ENCODE results near the gene ABHD4. TPM values are rescaled to one million over a fixed set of nuclear protein-coding genes. Genes with fewer than 3 reads are reported as not detected.

ABHD4 gene
- total RNA-seq (2022; extraction: Qiagen RNA extraction): 52.7 to 59.0 TPM (median 53.8 TPM) in 5 replicates

GRCh38 chr14:22598099-22598895 is at the start of gene ABHD4:
TSS of gene ABHD4 (plus strand) at chr14:22598300. CDS start at chr14:22598307, 7 bp downstream.

GRCh38 chr14:22589096-22589839 is 8.8 kb upstream of the ABHD4 start, which contains the start of gene DAD1:
TSS of gene DAD1 (minus strand) at chr14:22589224. CDS start at chr14:22589157, 67 bp downstream.

GRCh38 chr14:22644305-22644635 is 46.2 kb downstream of the ABHD4 start, which contains the start of gene OR6J1:
TSS of gene OR6J1 (minus strand) at chr14:22644352. CDS start at chr14:22634811, 9,541 bp downstream.

Other genes with a start within 250 kb of the ABHD4 start
- gene DAD1, start 9.1 kb upstream of the ABHD4 start, total RNA-seq (2022; extraction: Qiagen RNA extraction): 348 to 394 TPM (median 357 TPM) in 5 replicates
- not detected in 5 replicates for gene OR6J1, start 46.1 kb downstream of the ABHD4 start, total RNA-seq (2022; extraction: Qiagen RNA extraction)
- gene OXA1L, start 168.4 kb downstream of the ABHD4 start, total RNA-seq (2022; extraction: Qiagen RNA extraction): 146 to 171 TPM (median 165 TPM) in 5 replicates
- gene SLC7A7, start 217.1 kb downstream of the ABHD4 start, total RNA-seq (2022; extraction: Qiagen RNA extraction): 12.6 to 19.5 TPM (median 15.3 TPM) in 5 replicates
- gene MRPL52, start 231.6 kb downstream of the ABHD4 start, total RNA-seq (2022; extraction: Qiagen RNA extraction): 125 to 231 TPM (median 198 TPM) in 5 replicates
- gene MMP14, start 238.3 kb downstream of the ABHD4 start, total RNA-seq (2022; extraction: Qiagen RNA extraction): 0.51 to 0.69 TPM (median 0.68 TPM) in 5 replicates